Measurements from ENCODE around the gene APOC1.

Gene APOC1

GRCh38 chr19:44894052-44894400, 20.4 kb upstream of the APOC1 start:
- POLR2A ChIA-PET (ENCODE audit: low non-redundant PET) = no interaction called here
- CTCF ChIA-PET = no interaction called here
- H3K27ac ChIP-seq = peak overlapping the region; percentile 93
- DNase-seq (ENCODE audit: low spot score) = no peak
- TF ChIP-seq CTCF (conservative IDR thresholded peaks at IDR 0.05; ENCODE audit: low read depth) = no peak

GRCh38 chr19:44894946-44895345, 19.5 kb upstream of the APOC1 start:
- no peak for DNase-seq (ENCODE audit: low spot score)
- ChIA-PET CTCF (interaction anchor here (0.6 to 2.1 kb wide), 2 partner anchors 9 to 16 kb away, joined by 5 to 7 read pairs; no protein-coding TSS in a partner anchor), POLR2A (ENCODE audit: low non-redundant PET) (no interaction called here)
- peak overlapping the region; percentile 5 for H3K27ac ChIP-seq
- no peak for TF ChIP-seq CTCF (conservative IDR thresholded peaks at IDR 0.05; ENCODE audit: low read depth)

- TF ChIP-seq CTCF (conservative IDR thresholded peaks at IDR 0.05; ENCODE audit: low read depth) = no peak
- H3K27ac ChIP-seq = peak overlapping the region; percentile 5
- CTCF ChIA-PET = interaction anchor here (1.4 kb wide), 1 partner anchor 54 kb away, joined by 8 read pairs; no protein-coding TSS in a partner anchor
- DNase-seq (ENCODE audit: low spot score) = no peak
- POLR2A ChIA-PET (ENCODE audit: low non-redundant PET) = no interaction called here
Observed at GRCh38 chr19:44897835-44898234, 16.6 kb upstream of the APOC1 start.

- DNase-seq (ENCODE audit: low spot score) = no peak
- ChIA-PET CTCF (no interaction called here), POLR2A (ENCODE audit: low non-redundant PET) (no interaction called here)
- TF ChIP-seq CTCF (conservative IDR thresholded peaks at IDR 0.05; ENCODE audit: low read depth) = no peak
- peak overlapping the region; percentile 42 for H3K27ac ChIP-seq
Observed at GRCh38 chr19:44900328-44901244, 13.8 kb upstream of the APOC1 start.

- no peak for DNase-seq (ENCODE audit: low spot score)
- peak overlapping the region; percentile 42 for H3K27ac ChIP-seq
- ChIA-PET POLR2A (ENCODE audit: low non-redundant PET) (interaction anchor here (0.5 kb wide), 1 partner anchor 49 kb away, joined by 4 read pairs; no protein-coding TSS in a partner anchor), CTCF (interaction anchor here (0.5 to 2.0 kb wide), 14 partner anchors 8 to 381 kb away, joined by 3 to 10 read pairs (median 4); no protein-coding TSS in a partner anchor)
- TF ChIP-seq CTCF (conservative IDR thresholded peaks at IDR 0.05; ENCODE audit: low read depth) = no peak
Observed at GRCh38 chr19:44903216-44903601, 11.2 kb upstream of the APOC1 start.

- ChIA-PET CTCF (interaction anchor here (0.6 to 2.0 kb wide), 15 partner anchors 8 to 381 kb away, joined by 3 to 10 read pairs (median 4); no protein-coding TSS in a partner anchor), POLR2A (ENCODE audit: low non-redundant PET) (interaction anchor here (0.5 kb wide), 1 partner anchor 49 kb away, joined by 4 read pairs; no protein-coding TSS in a partner anchor)
- DNase-seq (ENCODE audit: low spot score) = peak; percentile 45
- peak; percentile 97 for TF ChIP-seq CTCF (conservative IDR thresholded peaks at IDR 0.05; ENCODE audit: low read depth)
- H3K27ac ChIP-seq = peak overlapping the region; percentile 42
Observed at GRCh38 chr19:44903602-44904425, 10.6 kb upstream of the APOC1 start.
